ENCODE measurements around the gene JAG1. TPM values are rescaled to one million over a fixed set of nuclear protein-coding genes. Genes with fewer than 3 reads are reported as not detected.

Gene JAG1
- total RNA-seq, 1 donor from 2014 or later, result 70.3 TPM

DNA sequence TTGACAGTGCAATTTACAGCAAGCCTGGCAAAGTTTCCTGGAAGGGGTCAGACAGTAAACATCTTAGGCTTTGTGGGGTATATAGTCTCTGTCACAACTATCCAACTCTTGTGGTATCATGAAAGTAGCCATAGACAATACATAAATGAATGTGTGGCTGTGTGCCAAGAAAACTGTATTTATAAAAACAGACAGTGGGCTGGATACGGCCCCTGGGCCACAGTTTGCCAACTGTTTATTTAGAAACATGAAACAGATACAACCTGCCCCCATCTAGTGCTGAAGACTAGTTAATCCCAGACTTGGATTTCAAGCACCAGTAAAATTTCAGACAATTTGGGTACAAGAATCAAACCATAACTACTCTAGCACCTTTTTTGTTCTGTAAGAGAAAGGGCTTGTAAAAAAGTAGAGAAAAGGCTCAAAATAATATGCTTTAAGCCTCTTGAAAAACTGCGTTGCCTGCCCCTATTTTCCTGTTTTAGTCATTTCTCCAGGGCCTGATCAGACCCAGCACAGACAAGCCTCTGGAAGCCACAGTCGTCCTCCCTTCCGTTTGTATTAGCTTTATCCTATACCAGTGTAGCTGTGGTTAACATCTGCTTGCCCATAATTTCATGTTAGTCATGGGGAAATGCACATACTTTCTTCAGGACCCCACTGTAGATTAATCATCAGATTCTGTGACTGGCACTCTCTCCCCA, 30.8 kb downstream of the JAG1 start:
- H3K27me3 Mint-ChIP-seq (ENCODE audit: low read depth), result no peaks in the 10 kb centered on the region
- DNase-seq (ENCODE audit: low read depth, low spot score), result no peak
- H3K9me3 Mint-ChIP-seq, result no peaks in the 10 kb centered on the region
- H3K4me1 Mint-ChIP-seq, result peaks cover 48% of the 10 kb centered on the region
- peaks cover 66% of the 10 kb centered on the region for H3K36me3 Mint-ChIP-seq (ENCODE audit: low read depth)
- TF ChIP-seq, protein P1, sequence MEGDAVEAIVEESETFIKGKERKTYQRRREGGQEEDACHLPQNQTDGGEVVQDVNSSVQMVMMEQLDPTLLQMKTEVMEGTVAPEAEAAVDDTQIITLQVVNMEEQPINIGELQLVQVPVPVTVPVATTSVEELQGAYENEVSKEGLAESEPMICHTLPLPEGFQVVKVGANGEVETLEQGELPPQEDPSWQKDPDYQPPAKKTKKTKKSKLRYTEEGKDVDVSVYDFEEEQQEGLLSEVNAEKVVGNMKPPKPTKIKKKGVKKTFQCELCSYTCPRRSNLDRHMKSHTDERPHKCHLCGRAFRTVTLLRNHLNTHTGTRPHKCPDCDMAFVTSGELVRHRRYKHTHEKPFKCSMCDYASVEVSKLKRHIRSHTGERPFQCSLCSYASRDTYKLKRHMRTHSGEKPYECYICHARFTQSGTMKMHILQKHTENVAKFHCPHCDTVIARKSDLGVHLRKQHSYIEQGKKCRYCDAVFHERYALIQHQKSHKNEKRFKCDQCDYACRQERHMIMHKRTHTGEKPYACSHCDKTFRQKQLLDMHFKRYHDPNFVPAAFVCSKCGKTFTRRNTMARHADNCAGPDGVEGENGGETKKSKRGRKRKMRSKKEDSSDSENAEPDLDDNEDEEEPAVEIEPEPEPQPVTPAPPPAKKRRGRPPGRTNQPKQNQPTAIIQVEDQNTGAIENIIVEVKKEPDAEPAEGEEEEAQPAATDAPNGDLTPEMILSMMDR (conservative IDR thresholded peaks at IDR 0.05), result no peak
- H3K4me3 Mint-ChIP-seq, result no peak overlapping the region
- peak overlapping the region; percentile 24 for H3K27ac Mint-ChIP-seq (ENCODE audit: unreplicated experiment)

DNA sequence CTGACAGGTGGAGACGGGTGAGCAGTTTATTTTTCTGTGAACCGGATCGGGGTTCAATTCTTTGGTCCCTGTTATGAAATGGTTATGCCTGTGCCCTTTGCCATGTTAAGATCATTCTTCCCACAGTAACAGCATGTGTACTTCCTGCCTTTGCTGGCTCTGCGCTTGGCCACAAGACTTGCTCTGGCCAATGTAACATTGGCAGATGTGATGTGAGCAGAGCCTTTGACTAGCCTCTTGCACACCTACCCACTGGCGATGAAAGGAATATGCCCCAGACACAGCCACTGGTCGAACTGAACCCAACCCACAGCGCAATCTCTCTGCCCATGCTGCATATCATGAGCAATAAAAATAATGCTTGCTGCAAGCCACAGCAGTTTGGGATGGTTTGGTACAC, 31.9 kb downstream of the JAG1 start:
- no peak for DNase-seq (ENCODE audit: low read depth, low spot score)
- Mint-ChIP-seq H3K27ac (ENCODE audit: unreplicated experiment) (peak overlapping the region; percentile 76), H3K9me3 (no peaks in the 10 kb centered on the region), H3K36me3 (ENCODE audit: low read depth) (peaks cover 60% of the 10 kb centered on the region), H3K4me3 (no peak overlapping the region), H3K4me1 (peaks cover 47% of the 10 kb centered on the region), H3K27me3 (ENCODE audit: low read depth) (no peaks in the 10 kb centered on the region)
- TF ChIP-seq, protein P1 (conservative IDR thresholded peaks at IDR 0.05), result no peak

DNA sequence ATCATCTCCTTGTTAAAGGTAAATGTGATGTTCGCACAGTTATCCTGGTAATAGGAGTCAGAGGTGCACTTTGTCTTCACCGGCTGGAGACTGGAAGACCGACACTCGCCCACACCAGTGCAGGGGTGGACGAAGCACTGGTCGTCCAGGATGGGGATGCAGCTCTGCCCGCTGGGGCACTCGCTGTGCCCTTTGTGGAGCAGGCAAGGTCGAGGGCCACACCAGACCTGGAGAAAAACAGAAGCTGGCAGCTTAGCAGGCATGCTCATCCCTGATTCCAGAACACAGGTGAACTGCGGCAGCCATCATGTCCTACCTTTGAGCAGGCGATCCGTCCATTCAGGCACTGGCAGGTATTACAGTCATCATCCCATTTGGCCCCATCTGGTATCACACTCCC, 32.3 kb downstream of the JAG1 start:
- peaks cover 51% of the 10 kb centered on the region for H3K4me1 Mint-ChIP-seq
- no peaks in the 10 kb centered on the region for H3K27me3 Mint-ChIP-seq (ENCODE audit: low read depth)
- no peak overlapping the region for H3K4me3 Mint-ChIP-seq
- peaks cover 61% of the 10 kb centered on the region for H3K36me3 Mint-ChIP-seq (ENCODE audit: low read depth)
- H3K9me3 Mint-ChIP-seq, result no peaks in the 10 kb centered on the region
- TF ChIP-seq, protein P1 (conservative IDR thresholded peaks at IDR 0.05), result no peak
- DNase-seq (ENCODE audit: low read depth, low spot score), result no peak
- no peak overlapping the region for H3K27ac Mint-ChIP-seq (ENCODE audit: unreplicated experiment)

DNA sequence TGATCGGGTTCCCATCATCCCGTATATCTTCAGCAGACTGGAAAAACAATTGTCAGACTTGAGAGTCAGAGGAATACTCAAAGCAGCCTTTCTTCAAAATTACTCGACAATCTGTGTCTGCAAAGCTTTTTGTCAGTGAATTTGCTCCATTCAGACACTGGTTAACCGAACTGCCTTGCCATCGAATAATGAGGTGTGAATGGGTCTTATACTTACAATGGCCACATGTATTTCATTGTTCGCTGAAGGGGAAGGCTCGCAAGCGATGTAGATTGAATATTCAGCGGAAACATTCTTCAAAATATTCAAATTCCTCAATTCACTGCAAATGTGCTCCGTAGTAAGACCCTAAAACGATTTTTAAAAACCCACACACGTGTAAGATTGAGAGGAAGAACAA, 32.9 kb downstream of the JAG1 start:
- H3K4me1 Mint-ChIP-seq, result peaks cover 57% of the 10 kb centered on the region
- peak overlapping the region; percentile 50 for H3K4me3 Mint-ChIP-seq
- DNase-seq (ENCODE audit: low read depth, low spot score), result no peak
- TF ChIP-seq, protein P1 (conservative IDR thresholded peaks at IDR 0.05), result no peak
- no peaks in the 10 kb centered on the region for H3K9me3 Mint-ChIP-seq
- no peaks in the 10 kb centered on the region for H3K27me3 Mint-ChIP-seq (ENCODE audit: low read depth)
- H3K36me3 Mint-ChIP-seq (ENCODE audit: low read depth), result peaks cover 59% of the 10 kb centered on the region
- no peak overlapping the region for H3K27ac Mint-ChIP-seq (ENCODE audit: unreplicated experiment)

DNA sequence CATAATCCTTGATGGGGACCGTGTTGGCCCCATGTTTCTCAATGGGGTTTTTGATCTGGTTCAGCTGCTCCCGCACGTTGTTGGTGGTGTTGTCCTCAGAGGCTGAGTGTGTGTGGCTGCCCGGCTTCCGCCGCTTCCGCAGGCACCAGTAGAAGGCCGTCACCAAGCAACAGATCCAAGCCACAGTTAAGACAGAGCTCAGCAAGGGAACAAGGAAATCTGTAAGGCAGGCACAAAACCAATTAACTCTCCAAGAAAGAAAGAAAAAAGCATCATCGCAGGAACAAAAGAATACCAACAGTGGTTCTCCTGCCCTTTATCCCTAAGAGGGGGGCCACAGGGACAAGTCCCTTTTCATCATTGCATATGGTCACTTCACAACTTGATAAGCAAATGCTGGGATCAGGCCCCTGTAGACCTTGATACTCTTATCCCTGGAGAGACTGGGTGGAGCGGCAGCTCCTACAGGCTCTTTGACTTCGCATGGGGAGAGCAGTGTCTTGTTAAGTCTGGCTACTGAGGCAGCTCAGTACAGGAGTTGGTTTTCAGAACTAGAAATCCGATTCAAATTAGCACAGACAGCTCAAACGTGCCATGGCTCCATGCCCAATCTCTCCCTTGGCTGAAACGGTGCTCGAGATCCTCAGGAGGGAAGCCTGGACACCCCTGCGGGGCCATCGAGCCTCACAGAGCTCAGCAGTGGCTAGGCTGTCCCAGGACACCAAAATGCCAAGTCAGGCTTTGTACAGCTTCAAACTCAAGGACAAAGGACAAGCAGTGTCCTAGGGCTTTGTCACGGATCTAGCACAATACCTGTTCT, 33.9 kb downstream of the JAG1 start:
- Mint-ChIP-seq H3K36me3 (ENCODE audit: low read depth) (peaks cover 52% of the 10 kb centered on the region), H3K4me3 (peak overlapping the region; percentile 74), H3K27me3 (ENCODE audit: low read depth) (no peaks in the 10 kb centered on the region), H3K4me1 (peaks cover 66% of the 10 kb centered on the region), H3K9me3 (no peaks in the 10 kb centered on the region), H3K27ac (ENCODE audit: unreplicated experiment) (peak overlapping the region; percentile 62)
- no peak for DNase-seq (ENCODE audit: low read depth, low spot score)
- TF ChIP-seq, protein P1 (conservative IDR thresholded peaks at IDR 0.05), result no peak

Measured in neural crest cell (in vitro differentiated cells).